Measurements from ENCODE around the gene DENND2A. TPM values are rescaled to one million over a fixed set of nuclear protein-coding genes. Genes with fewer than 3 reads are reported as not detected.
A peak's percentile ranks its signal among the peaks of the same experiment; 100 is the strongest.

The DENND2A gene
- total RNA-seq, 3 donors from 2014 or later = 6.9 to 13.1 (median 7.6) TPM

GRCh38 chr7:140478246-140479061, 162.2 kb downstream of the DENND2A start:
- H3K27me3 ChIP-seq = no peaks in the 10 kb centered on the region
- no peaks in the 10 kb centered on the region for H3K9me3 ChIP-seq
- H3K36me3 ChIP-seq = no peaks in the 10 kb centered on the region
- intact Hi-C loops (cut with DNase I; ENCODE audit: low total_unique reads) = no loop called here
- peak overlapping the region; percentile 93 to 100 (median 99) for H3K4me3 ChIP-seq
- no peaks in the 10 kb centered on the region for H3K4me1 ChIP-seq
- no peak for TF ChIP-seq POLR2A (IDR thresholded peaks at IDR 0.05)
- no peak for TF ChIP-seq POLR2AphosphoS5 (IDR thresholded peaks at IDR 0.05)
- TF ChIP-seq, protein P1, sequence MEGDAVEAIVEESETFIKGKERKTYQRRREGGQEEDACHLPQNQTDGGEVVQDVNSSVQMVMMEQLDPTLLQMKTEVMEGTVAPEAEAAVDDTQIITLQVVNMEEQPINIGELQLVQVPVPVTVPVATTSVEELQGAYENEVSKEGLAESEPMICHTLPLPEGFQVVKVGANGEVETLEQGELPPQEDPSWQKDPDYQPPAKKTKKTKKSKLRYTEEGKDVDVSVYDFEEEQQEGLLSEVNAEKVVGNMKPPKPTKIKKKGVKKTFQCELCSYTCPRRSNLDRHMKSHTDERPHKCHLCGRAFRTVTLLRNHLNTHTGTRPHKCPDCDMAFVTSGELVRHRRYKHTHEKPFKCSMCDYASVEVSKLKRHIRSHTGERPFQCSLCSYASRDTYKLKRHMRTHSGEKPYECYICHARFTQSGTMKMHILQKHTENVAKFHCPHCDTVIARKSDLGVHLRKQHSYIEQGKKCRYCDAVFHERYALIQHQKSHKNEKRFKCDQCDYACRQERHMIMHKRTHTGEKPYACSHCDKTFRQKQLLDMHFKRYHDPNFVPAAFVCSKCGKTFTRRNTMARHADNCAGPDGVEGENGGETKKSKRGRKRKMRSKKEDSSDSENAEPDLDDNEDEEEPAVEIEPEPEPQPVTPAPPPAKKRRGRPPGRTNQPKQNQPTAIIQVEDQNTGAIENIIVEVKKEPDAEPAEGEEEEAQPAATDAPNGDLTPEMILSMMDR (IDR thresholded peaks at IDR 0.05) = no peak
- H3K27ac ChIP-seq = peak overlapping the region; percentile 94 to 98
- peak; percentile 23 to 54 for DNase-seq (ENCODE audit: low spot score in 2 of 2)

GRCh38 chr7:140476698-140477261, 163.8 kb downstream of the DENND2A start:
- intact Hi-C loops (cut with DNase I; ENCODE audit: low total_unique reads) = no loop called here
- TF ChIP-seq, protein P1 (IDR thresholded peaks at IDR 0.05) = no peak
- TF ChIP-seq POLR2AphosphoS5 (IDR thresholded peaks at IDR 0.05) (no peak), POLR2A (IDR thresholded peaks at IDR 0.05) (no peak)
- Histone ChIP-seq H3K4me3 (no peak overlapping the region), H3K27ac (no peak overlapping the region), H3K4me1 (no peaks in the 10 kb centered on the region), H3K9me3 (no peaks in the 10 kb centered on the region), H3K36me3 (no peaks in the 10 kb centered on the region), H3K27me3 (no peaks in the 10 kb centered on the region)
- no peak for DNase-seq (ENCODE audit: low spot score in 2 of 2)

- intact Hi-C loops (cut with DNase I; ENCODE audit: low total_unique reads) = no loop called here
- H3K27ac ChIP-seq = no peak overlapping the region
- no peaks in the 10 kb centered on the region for H3K27me3 ChIP-seq
- no peaks in the 10 kb centered on the region for H3K9me3 ChIP-seq
- no peak overlapping the region for H3K4me3 ChIP-seq
- no peaks in the 10 kb centered on the region for H3K4me1 ChIP-seq
- no peak for DNase-seq (ENCODE audit: low spot score in 2 of 2)
- H3K36me3 ChIP-seq = no peaks in the 10 kb centered on the region
- no peak for TF ChIP-seq POLR2A (IDR thresholded peaks at IDR 0.05)
- TF ChIP-seq, protein P1 (IDR thresholded peaks at IDR 0.05) = peak in 2 of 3 donors; percentile 48 to 50
- no peak for TF ChIP-seq POLR2AphosphoS5 (IDR thresholded peaks at IDR 0.05)
Observed at GRCh38 chr7:140475747-140476333, 164.8 kb downstream of the DENND2A start.

Other genes starting within 250 kb of the DENND2A start
- gene SLC37A3, start 242.3 kb downstream of the DENND2A start, total RNA-seq = 10 to 100 TPM; 64.0 to 89.8 (median 79.3) TPM
- 1 to 10 TPM in 2 of 3 donors, not detected in 1; 2.3 to 4.2 TPM for gene RAB19, start 236.8 kb downstream of the DENND2A start, total RNA-seq
- 10 to 100 TPM; 58.7 to 96.2 (median 85.0) TPM for gene MKRN1, start 161.3 kb downstream of the DENND2A start, total RNA-seq
- gene ADCK2, start 32.1 kb upstream of the DENND2A start, total RNA-seq = 10 to 100 TPM; 21.8 to 31.9 (median 23.6) TPM
- gene NDUFB2, start 55.9 kb upstream of the DENND2A start, total RNA-seq = 100 to 1,000 TPM in 2 of 3 donors, 10 to 100 TPM in 1; 85.0 to 151 (median 149) TPM